Mucosa of stomach (tissue), 1 donor: ENCODE data around the gene GCNT1.
"Not testable (repeated sequence)": the region's sequence is repeated elsewhere in the genome, so short reads cannot be mapped to it uniquely, and the experiment has no call there.

Experiments used
- H3K27me3 ChIP-seq: one replicate; pipeline ENCODE4 v1.7.0; 2013; ENCODE audit warnings: mild to moderate bottlenecking, low read length; ENCODE audit not compliant: control insufficient read depth, insufficient read depth
- H3K36me3 ChIP-seq: one replicate; pipeline ENCODE4 v1.7.0; 2013; ENCODE audit warnings: low read length; ENCODE audit not compliant: control insufficient read depth, insufficient read depth
- H3K4me1 ChIP-seq: one replicate; pipeline ENCODE4 v1.7.0; 2013; ENCODE audit warnings: mild to moderate bottlenecking, low read length; ENCODE audit not compliant: control insufficient read depth, insufficient read depth
- H3K4me3 ChIP-seq: one replicate; pipeline ENCODE4 v1.7.0; 2013; ENCODE audit warnings: low read length
- H3K9ac ChIP-seq: one replicate; pipeline ENCODE4 v1.7.0; 2013; ENCODE audit warnings: mild to moderate bottlenecking, low read length, moderate library complexity
- H3K9me3 ChIP-seq: one replicate; pipeline ENCODE4 v1.7.0; 2013; ENCODE audit warnings: mild to moderate bottlenecking, low read length, moderate library complexity; ENCODE audit not compliant: control insufficient read depth
- donor health status: Pancreatic carcinoma.

GCNT1 gene

DNA sequence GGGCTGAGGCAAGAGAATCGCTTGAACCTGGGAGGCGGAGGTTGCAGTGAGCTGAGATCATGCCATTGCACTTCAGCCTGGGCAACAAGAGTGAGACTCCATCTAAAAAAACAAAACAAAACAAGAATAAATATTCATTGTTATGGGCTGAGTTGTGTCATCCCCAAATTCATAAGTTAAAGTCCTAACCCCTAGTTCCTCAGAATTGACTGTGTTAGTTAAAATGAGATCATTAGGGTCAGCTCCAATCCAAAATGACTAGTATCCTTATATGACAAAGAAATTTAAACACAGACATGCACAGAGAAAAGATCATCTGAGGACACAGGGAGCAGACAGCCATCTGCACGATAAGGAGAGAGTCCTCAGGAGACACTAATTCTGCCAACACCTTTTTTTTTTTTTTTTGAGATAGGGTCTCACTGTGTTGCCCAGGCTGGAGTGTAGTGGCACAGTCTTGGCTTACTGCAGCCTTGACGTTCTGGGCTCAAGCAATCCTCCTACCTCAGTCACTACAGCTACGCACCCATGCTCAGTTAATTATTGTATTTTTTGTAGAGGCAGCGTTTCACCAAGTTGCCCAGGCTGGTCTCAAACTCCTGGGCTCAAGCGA, 32.1 kb upstream of the GCNT1 start:
- H3K9ac ChIP-seq, result no peak overlapping the region
- no peaks in the 10 kb centered on the region for H3K27me3 ChIP-seq
- no peaks in the 10 kb centered on the region for H3K9me3 ChIP-seq
- no peaks in the 10 kb centered on the region for H3K36me3 ChIP-seq
- H3K4me3 ChIP-seq, result no peak overlapping the region
- no peaks in the 10 kb centered on the region for H3K4me1 ChIP-seq

DNA sequence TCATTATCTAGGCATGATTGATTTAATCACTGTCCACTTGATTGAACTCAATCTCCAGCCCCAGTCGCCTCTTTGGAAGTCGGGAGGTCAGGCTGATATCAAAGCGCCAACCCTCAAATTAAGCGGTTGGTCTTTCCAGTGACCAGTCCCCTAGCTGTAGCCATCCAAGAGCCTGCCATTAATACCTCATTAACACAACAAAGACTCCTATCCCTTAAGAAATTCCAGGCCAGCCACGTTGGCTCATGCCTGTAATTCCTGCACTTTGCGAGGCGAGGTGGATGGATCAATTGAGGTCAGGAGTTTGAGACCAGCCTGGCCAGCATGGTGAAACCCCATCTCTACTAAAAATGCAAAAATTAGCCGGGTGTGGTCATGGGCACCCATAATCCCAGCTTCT, 27.4 kb upstream of the GCNT1 start:
- Histone ChIP-seq H3K9ac (no peak overlapping the region), H3K4me1 (peaks cover 7% of the 10 kb centered on the region), H3K36me3 (no peaks in the 10 kb centered on the region)

DNA sequence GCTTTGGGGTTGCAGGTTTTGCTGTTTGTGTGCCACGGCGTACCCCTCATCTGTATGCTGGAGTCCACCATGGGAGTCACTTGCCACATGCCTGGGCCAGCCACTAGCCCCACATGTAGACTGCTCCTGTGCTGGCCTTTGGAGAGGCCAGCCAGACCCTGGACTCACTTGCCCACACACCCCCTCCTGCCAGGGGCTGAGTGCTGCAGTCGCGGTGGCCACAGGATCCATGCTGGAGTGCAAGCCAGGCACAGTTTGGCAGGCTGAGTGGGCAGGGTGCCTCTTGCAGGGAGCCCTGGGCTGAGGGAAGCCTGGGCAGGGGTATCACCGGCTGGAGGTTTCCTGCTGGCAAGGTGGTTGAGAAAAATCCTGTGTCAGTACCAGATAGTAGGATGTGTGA, 25.6 kb upstream of the GCNT1 start:
- H3K4me3 ChIP-seq, result no peak overlapping the region
- no peak overlapping the region for H3K9ac ChIP-seq
- H3K9me3 ChIP-seq, result no peaks in the 10 kb centered on the region
- H3K36me3 ChIP-seq, result no peaks in the 10 kb centered on the region
- H3K27me3 ChIP-seq, result no peaks in the 10 kb centered on the region
- H3K4me1 ChIP-seq, result peaks cover 7% of the 10 kb centered on the region

More for the DNA sequence above, 27.4 kb upstream of the GCNT1 start:
- H3K4me3 ChIP-seq, result no peak overlapping the region
- no peaks in the 10 kb centered on the region for H3K27me3 ChIP-seq
- no peaks in the 10 kb centered on the region for H3K9me3 ChIP-seq

DNA sequence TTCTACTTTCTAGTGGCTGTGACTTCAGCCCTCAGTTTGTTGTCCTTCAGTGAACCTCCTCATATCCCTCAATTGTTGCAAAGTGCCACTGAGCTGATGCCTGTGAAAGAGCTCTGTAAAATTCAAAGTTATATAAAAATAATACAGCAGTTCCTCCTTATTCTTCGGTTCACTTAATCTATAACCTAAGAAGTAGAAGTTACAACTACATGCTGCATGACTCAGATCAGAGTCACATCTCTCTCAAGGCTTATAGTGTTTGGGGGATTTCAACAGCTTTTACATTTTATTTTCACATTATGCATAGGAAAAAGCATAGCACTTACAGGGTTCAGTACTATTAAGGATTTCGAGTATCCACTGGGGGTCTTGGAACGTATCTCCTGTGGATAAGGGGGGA, 25.1 kb upstream of the GCNT1 start:
- H3K4me3 ChIP-seq, result no peak overlapping the region
- no peaks in the 10 kb centered on the region for H3K27me3 ChIP-seq
- peaks cover 7% of the 10 kb centered on the region for H3K4me1 ChIP-seq
- H3K9ac ChIP-seq, result no peak overlapping the region
- H3K36me3 ChIP-seq, result no peaks in the 10 kb centered on the region
- H3K9me3 ChIP-seq, result no peaks in the 10 kb centered on the region

DNA sequence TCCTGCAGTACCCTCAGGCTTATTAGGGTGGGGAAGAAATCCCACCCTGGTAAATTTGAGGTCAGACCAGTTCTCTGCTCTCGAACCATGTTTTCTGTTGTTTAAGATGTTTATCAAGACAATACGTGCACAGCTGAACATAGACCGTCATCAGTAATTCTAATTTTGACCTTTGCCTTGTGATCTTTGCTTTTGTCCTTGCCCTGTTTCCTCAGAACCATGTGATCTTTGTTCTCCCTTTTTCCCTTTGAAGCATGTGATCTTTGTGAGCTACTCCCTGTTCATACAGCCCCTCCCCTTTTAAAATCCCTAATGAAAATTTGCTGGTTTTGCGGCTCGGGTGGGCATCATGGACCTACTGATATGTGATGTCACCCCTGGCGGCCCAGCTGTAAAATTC, 24.1 kb upstream of the GCNT1 start:
- H3K9me3 ChIP-seq, H3K4me1 ChIP-seq, H3K9ac ChIP-seq, H3K27me3 ChIP-seq, H3K36me3 ChIP-seq, H3K4me3 ChIP-seq: not testable (repeated sequence)

DNA sequence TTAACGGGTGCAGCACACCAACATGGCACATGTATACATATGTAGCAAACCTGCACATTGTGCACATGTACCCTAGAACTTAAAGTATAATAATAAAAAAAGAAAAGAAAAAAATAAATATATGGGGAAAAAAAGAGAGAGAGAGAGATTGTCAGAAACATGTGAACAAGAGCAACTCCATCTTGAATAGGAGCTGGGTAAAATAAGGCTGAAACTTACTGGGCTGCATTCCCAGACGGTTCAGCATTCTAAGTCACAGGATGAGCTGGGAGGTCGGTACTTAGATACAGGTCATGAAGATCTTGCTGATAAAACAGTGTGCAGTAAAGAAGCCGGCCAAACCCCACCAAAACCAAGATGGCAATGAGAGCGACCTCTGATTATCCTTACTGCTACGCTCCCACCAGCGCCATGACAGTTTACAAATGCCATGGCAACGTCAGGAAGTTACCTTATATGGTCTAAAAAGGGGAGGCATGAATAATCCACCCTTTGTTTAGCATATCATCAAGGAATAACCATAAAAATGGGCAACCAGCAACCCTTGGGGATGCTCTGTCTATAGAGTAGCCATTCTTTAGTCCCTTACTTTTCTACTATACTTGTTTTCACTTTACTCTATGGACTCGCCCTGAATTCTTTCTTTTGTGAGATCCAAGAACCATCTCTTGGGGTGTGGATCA, 21.8 kb upstream of the GCNT1 start:
- H3K4me3 ChIP-seq, H3K9me3 ChIP-seq, H3K36me3 ChIP-seq, H3K4me1 ChIP-seq, H3K9ac ChIP-seq, H3K27me3 ChIP-seq: not testable (repeated sequence)

DNA sequence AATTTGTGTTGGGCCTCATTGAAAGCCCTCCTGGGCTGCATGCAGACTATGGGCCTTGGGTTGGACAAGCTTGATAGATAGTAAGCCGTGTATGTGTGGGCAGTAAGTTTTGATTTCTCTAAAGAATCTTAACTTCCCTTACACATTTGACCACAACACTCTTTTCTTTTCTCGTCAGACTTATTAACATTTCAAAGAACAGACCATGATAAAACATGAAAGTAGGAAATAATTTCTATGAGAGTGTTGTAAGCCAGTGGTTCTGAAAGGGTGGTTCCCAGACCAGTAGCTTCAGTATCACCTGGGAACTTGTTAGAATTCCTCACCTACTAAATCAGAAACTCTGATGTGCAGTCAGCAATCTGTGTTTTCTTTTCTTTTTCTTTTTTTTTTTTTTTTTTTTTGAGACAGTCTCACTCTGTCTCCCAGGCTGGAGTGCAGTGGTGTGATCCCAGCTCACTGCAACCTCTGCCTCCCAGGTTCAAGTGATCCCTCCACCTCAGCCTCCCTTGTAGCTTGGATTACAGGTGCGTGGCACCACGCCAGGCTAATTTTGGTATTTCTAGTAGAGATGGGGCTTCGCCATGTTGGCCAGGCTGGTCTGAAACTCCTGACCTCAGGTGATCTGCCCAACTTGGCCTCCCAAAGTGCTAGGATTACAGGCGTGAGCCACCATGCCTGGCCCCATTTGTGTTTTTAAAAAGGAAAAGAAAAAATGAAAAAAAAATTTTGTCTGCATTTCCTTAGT, 20.0 kb upstream of the GCNT1 start:
- no peaks in the 10 kb centered on the region for H3K9me3 ChIP-seq
- H3K9ac ChIP-seq, result no peak overlapping the region
- no peaks in the 10 kb centered on the region for H3K36me3 ChIP-seq
- H3K27me3 ChIP-seq, result no peaks in the 10 kb centered on the region
- H3K4me1 ChIP-seq, result peaks cover 8% of the 10 kb centered on the region
- H3K4me3 ChIP-seq, result no peak overlapping the region

DNA sequence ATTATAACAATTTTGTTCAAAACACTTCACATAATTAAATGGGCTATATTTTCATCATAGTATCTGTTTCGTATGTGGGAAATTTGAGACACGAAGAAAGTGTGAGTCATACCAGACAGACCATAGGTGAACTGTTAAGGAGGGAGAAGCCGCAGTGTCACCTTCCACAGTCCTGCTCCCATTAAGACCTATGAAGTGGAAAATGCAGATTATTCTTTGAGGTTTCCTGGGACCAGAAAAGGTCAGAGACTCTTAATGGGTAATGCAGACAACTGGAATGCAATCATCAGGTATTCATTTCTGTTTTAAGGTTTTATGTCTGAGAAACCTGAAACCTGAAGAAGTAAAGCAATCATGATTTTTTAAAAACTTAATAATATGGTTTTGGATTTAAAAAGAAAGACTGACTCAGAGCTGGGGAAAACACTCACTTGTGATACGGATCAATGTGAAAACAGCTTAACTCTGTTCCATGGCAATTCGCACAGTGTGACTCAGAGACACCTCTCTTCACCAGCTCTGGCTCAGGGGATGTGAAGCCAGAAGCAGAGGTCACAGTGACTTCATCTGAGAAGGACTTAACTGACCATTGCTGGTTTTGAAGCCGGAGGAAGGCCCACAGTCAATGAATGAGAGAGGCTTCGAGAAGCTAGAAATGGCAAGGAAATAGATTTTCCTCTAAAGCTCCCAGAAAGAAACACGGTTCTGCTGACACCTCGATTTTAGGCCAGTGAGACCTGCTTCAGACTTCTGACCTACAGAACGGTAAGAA, 17.2 kb upstream of the GCNT1 start:
- Histone ChIP-seq H3K4me1 (peaks cover 10% of the 10 kb centered on the region), H3K9ac (no peak overlapping the region), H3K9me3 (no peaks in the 10 kb centered on the region), H3K4me3 (no peak overlapping the region), H3K36me3 (no peaks in the 10 kb centered on the region), H3K27me3 (no peaks in the 10 kb centered on the region)

DNA sequence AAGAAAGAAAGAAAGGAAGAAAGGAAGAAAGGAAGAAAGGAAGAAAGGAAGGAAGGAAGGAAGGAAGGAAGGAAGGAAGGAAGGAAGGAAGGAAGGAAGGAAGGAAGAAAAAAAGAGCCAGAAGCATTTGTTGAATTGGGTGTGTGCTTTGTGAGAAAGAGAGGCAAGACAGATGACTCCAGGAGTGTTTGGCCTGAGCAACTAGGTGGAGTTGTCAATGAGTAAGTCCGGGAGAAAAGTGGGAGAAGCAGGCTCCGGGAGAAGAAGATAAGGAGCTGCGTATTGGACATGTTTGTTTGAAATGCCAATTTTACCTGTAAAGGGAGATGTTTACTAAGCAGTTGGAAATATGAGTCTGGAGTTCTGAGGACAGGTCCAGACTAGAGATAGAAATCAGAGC, 15.1 kb upstream of the GCNT1 start:
- Histone ChIP-seq H3K4me3 (no peak overlapping the region), H3K4me1 (peaks cover 10% of the 10 kb centered on the region), H3K27me3 (no peaks in the 10 kb centered on the region), H3K36me3 (no peaks in the 10 kb centered on the region), H3K9me3 (no peaks in the 10 kb centered on the region), H3K9ac (no peak overlapping the region)

DNA sequence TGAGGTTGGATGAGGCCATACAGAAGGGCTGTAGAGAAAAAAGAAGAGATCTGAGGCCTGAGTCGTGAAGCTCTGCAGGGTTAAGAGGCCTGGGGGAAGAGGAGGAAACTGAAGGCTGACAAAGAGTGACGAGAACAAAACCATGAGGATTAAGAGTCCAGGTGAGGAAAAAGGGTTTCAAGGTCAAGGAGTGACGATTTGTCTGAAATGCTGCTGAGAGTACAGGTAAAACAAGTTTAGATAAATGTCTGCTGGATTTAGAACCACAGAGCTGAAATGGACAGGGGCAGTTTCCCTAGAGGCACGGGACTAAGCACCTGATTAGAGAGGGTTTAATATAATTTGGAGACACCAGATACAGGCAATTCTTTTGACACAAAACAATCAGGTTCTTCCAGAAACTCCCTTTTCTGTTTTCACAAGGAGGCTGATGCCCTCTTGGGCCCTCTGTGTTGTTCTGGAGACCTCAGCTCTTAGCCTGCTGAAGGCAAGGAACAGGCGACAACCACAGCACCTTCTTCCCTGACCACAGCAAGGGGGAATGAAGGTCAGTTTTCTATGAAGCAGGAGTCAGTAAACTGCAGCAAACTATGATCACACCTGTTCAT, 14.6 kb upstream of the GCNT1 start:
- Histone ChIP-seq H3K9me3 (no peaks in the 10 kb centered on the region), H3K27me3 (no peaks in the 10 kb centered on the region), H3K4me3 (no peak overlapping the region), H3K4me1 (peaks cover 10% of the 10 kb centered on the region), H3K36me3 (no peaks in the 10 kb centered on the region), H3K9ac (no peak overlapping the region)

DNA sequence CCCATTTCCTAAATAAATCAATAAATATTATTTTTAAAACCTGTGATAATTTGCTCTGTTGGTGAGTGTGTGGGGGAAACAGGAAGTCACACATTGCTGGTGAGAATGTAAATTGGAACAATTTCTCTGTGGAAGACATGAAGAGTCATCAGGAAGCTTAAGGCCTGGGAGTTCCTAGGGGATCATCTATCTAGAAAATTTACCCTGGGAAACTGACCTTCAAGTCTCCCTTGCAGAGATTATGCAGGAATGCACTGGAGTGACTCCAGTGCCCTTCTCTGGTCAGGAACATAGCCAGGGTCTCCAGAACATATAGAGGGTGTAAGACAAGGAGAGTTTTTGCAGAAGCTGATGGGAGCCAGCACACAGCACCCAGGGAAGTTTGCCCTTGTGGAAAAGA, 13.0 kb upstream of the GCNT1 start:
- H3K9ac ChIP-seq, result no peak overlapping the region
- H3K27me3 ChIP-seq, result no peaks in the 10 kb centered on the region
- H3K4me1 ChIP-seq, result peaks cover 10% of the 10 kb centered on the region
- no peak overlapping the region for H3K4me3 ChIP-seq
- no peaks in the 10 kb centered on the region for H3K9me3 ChIP-seq
- H3K36me3 ChIP-seq, result no peaks in the 10 kb centered on the region
